Activated CD8-positive, alpha-beta memory T cell treated with anti-CD3 and anti-CD28 coated beads, Interleukin-2, amount 50 U/mL, for 24 hours (primary cell): ENCODE data around the gene CLN6.
"Not testable (repeated sequence)": the region's sequence is repeated elsewhere in the genome, so short reads cannot be mapped to it uniquely, and the experiment has no call there.

Source experiments
- DNase-seq: peaks from one replicate; pipeline ENCODE4 v3.0.0-alpha.2; 2020; ENCODE audit errors: extremely low read depth

The CLN6 gene

GRCh38 chr15:68223171-68223570, 6.4 kb downstream of the CLN6 start:
- DNase-seq, result no peak

- DNase-seq, result not testable (repeated sequence)
These were observed 7.1 kb downstream of the CLN6 start for GRCh38 chr15:68222432-68222743.

- DNase-seq, result not testable (repeated sequence)
These were observed 7.7 kb downstream of the CLN6 start for GRCh38 chr15:68221530-68222431.

GRCh38 chr15:68220967-68221366, 8.6 kb downstream of the CLN6 start:
- no peak for DNase-seq

- DNase-seq, result no peak
These were observed 9.0 kb downstream of the CLN6 start for GRCh38 chr15:68220489-68220888.

GRCh38 chr15:68218847-68219798, 10.4 kb downstream of the CLN6 start:
- no peak for DNase-seq

- DNase-seq, result no peak
These were observed 11.2 kb downstream of the CLN6 start for GRCh38 chr15:68218331-68218730.

GRCh38 chr15:68217341-68217740, 12.2 kb downstream of the CLN6 start:
- DNase-seq, result no peak

- no peak for DNase-seq
These were observed 14.7 kb downstream of the CLN6 start for GRCh38 chr15:68214838-68215254.

GRCh38 chr15:68213991-68214837, 15.3 kb downstream of the CLN6 start:
- DNase-seq, result no peak

GRCh38 chr15:68213491-68213845, 16.1 kb downstream of the CLN6 start:
- not testable (repeated sequence) for DNase-seq

GRCh38 chr15:68211656-68212320, 17.7 kb downstream of the CLN6 start:
- no peak for DNase-seq

GRCh38 chr15:68210821-68211655, 18.5 kb downstream of the CLN6 start:
- no peak for DNase-seq

- DNase-seq, result no peak
These were observed 19.1 kb downstream of the CLN6 start for GRCh38 chr15:68210409-68210756.

GRCh38 chr15:68209735-68210408, 19.7 kb downstream of the CLN6 start:
- DNase-seq, result no peak

GRCh38 chr15:68209272-68209671, 20.3 kb downstream of the CLN6 start:
- no peak for DNase-seq

GRCh38 chr15:68208636-68209240, 20.8 kb downstream of the CLN6 start:
- DNase-seq, result no peak

GRCh38 chr15:68208136-68208535, 21.4 kb downstream of the CLN6 start:
- DNase-seq, result no peak

GRCh38 chr15:68207176-68207935, 22.2 kb downstream of the CLN6 start:
- DNase-seq, result no peak
